IMR-90 (cell line): ENCODE measurements around the gene CALHM3. TPM values are rescaled to one million over a fixed set of nuclear protein-coding genes. Genes with fewer than 3 reads are reported as not detected.
"Not testable (repeated sequence)": the region's sequence is repeated elsewhere in the genome, so short reads cannot be mapped to it uniquely, and the experiment has no call there.

Experiments used
- ATAC-seq: fragments of 200-7000 bp; cut with Tn5 transposase; 2 replicates; pipeline ENCODE4 v1.9.1; 2020; ENCODE audit warnings: low read depth, mild to moderate bottlenecking, moderate library complexity
- BruUV-seq: library from RNA; stranded (reverse); fragments of 400-500 nt; replicated peaks from 2 replicates; lab custom pipeline; 2021; lab: Mats Ljungman, UMichigan
- CTCF ChIA-PET: fragments of 300-600 bp; formaldehyde crosslinking; extraction: SDS; loops from one replicate; lab custom pipeline; 2021; ENCODE audit warnings: antibody characterized with exemption; lab: Yijun Ruan, JAX
- POLR2A ChIA-PET: fragments of 300-600 bp; sonication (Branson Sonifier 250); formaldehyde crosslinking; loops from one replicate; lab custom pipeline; 2022; ENCODE audit warnings: antibody characterized with exemption; ENCODE audit not compliant: unreplicated experiment; lab: Charles Lee
- DNase-seq: peaks from one replicate; pipeline ENCODE4 v3.0.0; 2013
- H2AFZ ChIP-seq: replicated peaks from 2 replicates; pipeline ENCODE3; 2013; ENCODE audit warnings: low read length, mild to moderate bottlenecking; ENCODE audit not compliant: poor library complexity
- H2AK5ac ChIP-seq: 2 replicates; pipeline ENCODE4 v1.6.1; 2013; ENCODE audit warnings: low read depth, low read length, inconsistent platforms
- H2AK9ac ChIP-seq: replicated peaks from 2 replicates; pipeline ENCODE3; 2013; ENCODE audit warnings: mild to moderate bottlenecking, low read depth, low read length, moderate library complexity; ENCODE audit not compliant: poor library complexity
- H2BK120ac ChIP-seq: 2 replicates; pipeline ENCODE4 v1.6.1; 2013; ENCODE audit warnings: low read depth, low read length, inconsistent platforms
- H2BK15ac ChIP-seq: 3 replicates; pipeline ENCODE4 v1.6.1; 2013; ENCODE audit warnings: low read depth, low read length, inconsistent platforms
- H2BK20ac ChIP-seq: 2 replicates; pipeline ENCODE4 v1.6.1; 2013; ENCODE audit warnings: low read depth, mild to moderate bottlenecking, inconsistent platforms, low read length, moderate library complexity
- H2BK5ac ChIP-seq: 2 replicates; pipeline ENCODE4 v1.6.1; 2013; ENCODE audit warnings: mild to moderate bottlenecking, low read depth, low read length, inconsistent platforms; ENCODE audit not compliant: poor library complexity, severe bottlenecking
- H3K14ac ChIP-seq: replicated peaks from 2 replicates; pipeline ENCODE4 v1.6.1; 2013; ENCODE audit warnings: low read depth, low read length, inconsistent platforms
- H3K18ac ChIP-seq: 2 replicates; pipeline ENCODE4 v1.6.1; 2013; ENCODE audit warnings: low read depth, low read length, control low read depth
- H3K23ac ChIP-seq: 2 replicates; pipeline ENCODE4 v1.6.1; 2013; ENCODE audit warnings: low read depth, low read length, inconsistent platforms
- H3K27ac ChIP-seq: 2 replicates; pipeline ENCODE4 v1.5.1; 2013; ENCODE audit warnings: mild to moderate bottlenecking, control low read depth, low read length; ENCODE audit not compliant: insufficient read depth
- H3K27me3 ChIP-seq: 2 replicates; pipeline ENCODE4 v1.6.1; 2013; ENCODE audit warnings: low read length; ENCODE audit not compliant: control insufficient read depth, insufficient read depth
- H3K36me3 ChIP-seq: 2 replicates; pipeline ENCODE4 v1.6.1; 2013; ENCODE audit warnings: low read length, mixed read lengths; ENCODE audit not compliant: control insufficient read depth, insufficient read depth
- H3K4ac ChIP-seq: 2 replicates; pipeline ENCODE4 v1.6.1; 2013; ENCODE audit warnings: low read depth, low read length, inconsistent platforms
- H3K4me1 ChIP-seq: 2 replicates; pipeline ENCODE4 v1.6.1; 2013; ENCODE audit warnings: low read length, mixed read lengths; ENCODE audit not compliant: control insufficient read depth, insufficient read depth
- H3K4me2 ChIP-seq: 2 replicates; pipeline ENCODE4 v1.6.1; 2013; ENCODE audit warnings: low read depth, mild to moderate bottlenecking, control low read depth, low read length, moderate library complexity
- H3K4me3 ChIP-seq: 2 replicates; pipeline ENCODE4 v1.5.1; 2013; ENCODE audit warnings: low read depth, mild to moderate bottlenecking, control low read depth, low read length, moderate library complexity; ENCODE audit not compliant: insufficient read depth
- H3K56ac ChIP-seq: 2 replicates; pipeline ENCODE4 v1.6.1; 2013; ENCODE audit warnings: low read length, inconsistent platforms; ENCODE audit not compliant: insufficient read depth; ENCODE audit errors: extremely low read depth
- H3K79me1 ChIP-seq, 2 experiments: 2 replicates each; pipeline ENCODE4 v1.6.1; 2013; ENCODE audit warnings: low read length in 2 of 2, inconsistent platforms in 1 of 2, low read depth in 1 of 2
- H3K9ac ChIP-seq: 2 replicates; pipeline ENCODE4 v1.6.1; 2013; ENCODE audit warnings: low read depth, low read length, control low read depth
- H3K9me1 ChIP-seq: 2 replicates; pipeline ENCODE4 v1.6.1; 2013; ENCODE audit warnings: low read length, inconsistent platforms; ENCODE audit not compliant: insufficient read depth
- H3K9me3 ChIP-seq: 2 replicates; pipeline ENCODE4 v1.6.1; 2013; ENCODE audit warnings: low read length; ENCODE audit not compliant: control insufficient read depth, insufficient read depth
- H4K20me1 ChIP-seq: 2 replicates; pipeline ENCODE4 v1.6.1; 2013; ENCODE audit warnings: low read length, inconsistent platforms; ENCODE audit not compliant: insufficient read depth
- H4K5ac ChIP-seq: 2 replicates; pipeline ENCODE4 v1.6.1; 2013; ENCODE audit warnings: mild to moderate bottlenecking, low read depth, low read length, control low read depth
- H4K8ac ChIP-seq, 2 experiments: 2 replicates each; pipeline ENCODE4 v1.6.1; 2013; ENCODE audit warnings: low read depth in 2 of 2, low read length in 2 of 2, control low read depth in 1 of 2, inconsistent platforms in 1 of 2
- H4K91ac ChIP-seq: 2 replicates; pipeline ENCODE4 v1.6.1; 2013; ENCODE audit warnings: low read depth, low read length, inconsistent platforms; ENCODE audit not compliant: insufficient read depth
- BHLHE40 ChIP-seq: fragments of 150-350 bp; IDR thresholded peaks from 2 replicates; pipeline ENCODE4 v1.6.1; 2016; ENCODE audit warnings: mild to moderate bottlenecking, low read depth, low read length
- FOS ChIP-seq: fragments of 150-350 bp; IDR thresholded peaks from 2 replicates; pipeline ENCODE4 v1.6.1; 2016; ENCODE audit warnings: low read depth, low read length
- WGBS, 2 experiments: methylation state at CpG; one replicate each; pipeline versions ENCODE4 v1.1.5 to v1.1.7; 2013; ENCODE audit warnings: missing lambda C conversion rate in 2 of 2; ENCODE audit not compliant: insufficient read length in 1 of 2; ENCODE audit errors: extremely low coverage in 2 of 2; 5-methylcytosine and 5-hydroxymethylcytosine counted together
- dilution Hi-C: fragments of 300-500 bp; cut with HindIII; formaldehyde crosslinking; loops from one replicate; pipeline ENCODE4 v1.14.3; 2018; ENCODE audit warnings: low sequenced_read_pairs; ENCODE audit not compliant: unreplicated experiment
- in situ Hi-C: fragments of 300-500 bp; cut with MboI; formaldehyde crosslinking; loops from 3 replicates; pipeline ENCODE4 v1.14.3; 2019; ENCODE audit warnings: low sequenced_read_pairs, inconsistent platforms, mixed read lengths
- intact Hi-C: fragments of 100-400 bp; cut with micrococcal nuclease; formaldehyde crosslinking; loops from 2 replicates; pipeline ENCODE4 v1.10.0; 2022
- polyA plus RNA-seq, 3 experiments: library from polyadenylated mRNA; depleted of rRNA; stranded (reverse); fragments of >200 nt; gene quantifications; 2 replicates each; pipeline ENCODE4 v1.2.3, GENCODE V29; 2012; ENCODE audit warnings: low replicate concordance in 1 of 3
- total RNA-seq: library from RNA; depleted of rRNA; stranded (reverse); fragments of >200 nt; gene quantifications from 2 replicates; pipeline ENCODE4 v1.2.3, GENCODE V29; 2012

Gene CALHM3
- total and polyA plus RNA-seq, 2 of the 4 experiments (the other 2 are of a cell fraction) = not detected

DNA sequence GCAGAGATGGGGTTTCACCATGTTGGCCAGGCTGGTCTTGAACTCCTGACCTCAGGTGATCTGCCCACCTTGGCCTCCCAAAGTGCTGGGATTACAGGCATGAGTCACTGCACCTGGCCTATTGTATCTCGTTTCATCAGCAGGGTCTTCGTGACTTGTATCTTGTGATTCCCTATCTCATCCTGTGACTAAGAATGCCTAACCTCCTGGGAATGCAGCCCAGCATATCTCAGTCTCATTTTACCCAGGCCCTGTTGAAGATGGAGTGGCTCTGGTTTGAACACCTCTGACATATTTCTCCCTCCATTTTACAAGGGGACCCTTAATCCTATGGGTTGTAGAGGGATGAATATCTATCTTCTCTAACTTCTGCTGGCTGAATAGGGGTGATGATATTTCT, 48.4 kb upstream of the CALHM3 start:
- H3K18ac ChIP-seq, H3K36me3 ChIP-seq, intact Hi-C loops, H2AFZ ChIP-seq, H2AK9ac ChIP-seq, H4K5ac ChIP-seq, POLR2A ChIA-PET, in situ Hi-C loops, CTCF ChIA-PET, H3K4me2 ChIP-seq, H2AK5ac ChIP-seq, H2BK15ac ChIP-seq, dilution Hi-C loops, H3K9me3 ChIP-seq, H3K27ac ChIP-seq, BruUV-seq, H3K9ac ChIP-seq, H4K20me1 ChIP-seq, H4K91ac ChIP-seq, H3K56ac ChIP-seq, H3K4ac ChIP-seq, H3K79me1 ChIP-seq, H3K4me3 ChIP-seq, H3K4me1 ChIP-seq, H3K9me1 ChIP-seq: not testable (repeated sequence)
- peak overlapping the region; percentile 1; the same call in 1 of the 2 replicates for H2BK120ac ChIP-seq
- H3K23ac ChIP-seq = peak overlapping the region; percentile 1; the same call in 1 of the 2 replicates
- peak overlapping the region in 1 of 2 experiments; percentile 0; a peak in 1 of 4 replicates for H4K8ac ChIP-seq
- peak; percentile 31; the same call in 1 of the 2 replicates for TF ChIP-seq FOS
- TF ChIP-seq BHLHE40 = peak; percentile 52; the same call in 1 of the 2 replicates
- ATAC-seq (peak; percentile 74), DNase-seq (peak; percentile 87)
- H3K27me3 ChIP-seq = peaks cover 14% of the 10 kb centered on the region
- H3K14ac ChIP-seq = 0 out of 2 replicates have a peak overlapping the region, but pooled peaks have one; percentile 8
- peak overlapping the region; percentile 45; the same call in 1 of the 2 replicates for H2BK20ac ChIP-seq
- peak overlapping the region; percentile 39 for H2BK5ac ChIP-seq
- no CpG with 5 or more reads among the region's 2 CpGs for WGBS, 2 experiments
